Karpas-422 (cell line): ENCODE data around the gene CFAP410. TPM values are rescaled to one million over a fixed set of nuclear protein-coding genes. Genes with fewer than 3 reads are reported as not detected.
"Not testable (repeated sequence)": the region's sequence is repeated elsewhere in the genome, so short reads cannot be mapped to it uniquely, and the experiment has no call there.

Experiments
- DNase-seq: peaks from one replicate; pipeline ENCODE4 v3.0.0-alpha.2; 2015
- H2AFZ ChIP-seq: fragments of 200-600 bp; sonication (generic); 2 replicates; pipeline ENCODE4 v1.6.1; 2014; ENCODE audit warnings: antibody characterized with exemption, low read length, mixed read lengths
- H3K27ac ChIP-seq: fragments of 200-600 bp; sonication (generic); 2 replicates; pipeline ENCODE4 v1.5.1; 2014; ENCODE audit warnings: mild to moderate bottlenecking, low read length, moderate library complexity
- H3K27me3 ChIP-seq: fragments of 200-600 bp; sonication (generic); 2 replicates; pipeline ENCODE4 v1.6.1; 2014; ENCODE audit warnings: low read length, mixed read lengths
- H3K36me3 ChIP-seq: fragments of 200-600 bp; sonication (generic); 2 replicates; pipeline ENCODE4 v1.6.1; 2014; ENCODE audit warnings: low read length, mixed read lengths; ENCODE audit not compliant: insufficient read depth
- H3K4me1 ChIP-seq: fragments of 200-600 bp; sonication (generic); 2 replicates; pipeline ENCODE4 v1.6.1; 2014; ENCODE audit warnings: mild to moderate bottlenecking, low read length, mixed read lengths
- H3K4me2 ChIP-seq: fragments of 200-600 bp; sonication (generic); 2 replicates; pipeline ENCODE4 v1.6.1; 2014; ENCODE audit warnings: low read length, low read depth, mild to moderate bottlenecking; ENCODE audit not compliant: poor library complexity, severe bottlenecking
- H3K4me3 ChIP-seq: fragments of 200-600 bp; sonication (generic); 2 replicates; pipeline ENCODE4 v1.5.1; 2014; ENCODE audit warnings: mild to moderate bottlenecking, antibody characterized with exemption, low read length, mixed read lengths
- H3K79me2 ChIP-seq: fragments of 200-600 bp; sonication (generic); 2 replicates; pipeline ENCODE4 v1.6.1; 2014; ENCODE audit warnings: mild to moderate bottlenecking, low read length, mixed read lengths
- H3K9ac ChIP-seq: fragments of 200-600 bp; sonication (generic); 2 replicates; pipeline ENCODE4 v1.6.0; 2014; ENCODE audit warnings: low read length
- H3K9me2 ChIP-seq: fragments of 200-600 bp; sonication (generic), shearing (Covaris generic); replicated peaks from 2 replicates; pipeline ENCODE4 v1.6.0; 2014; ENCODE audit warnings: mild to moderate bottlenecking, low read length, moderate library complexity; ENCODE audit not compliant: insufficient read depth
- H3K9me3 ChIP-seq: fragments of 300-700, 200-600 bp; sonication (generic); 2 replicates; pipeline ENCODE4 v1.6.1; 2014; ENCODE audit warnings: low read length, mixed read lengths
- H4K20me1 ChIP-seq: fragments of 200-600 bp; sonication (generic); 2 replicates; pipeline ENCODE4 v1.6.1; 2014; ENCODE audit warnings: mild to moderate bottlenecking, antibody characterized with exemption, low read length, low read depth; ENCODE audit not compliant: insufficient read depth
- total RNA-seq: library from RNA; depleted of rRNA; stranded (reverse); fragments of >200 nt; shearing (Covaris generic); gene quantifications from 2 replicates; pipeline ENCODE4 v1.2.3, GENCODE V29; 2014; ENCODE audit warnings: low replicate concordance

CFAP410 gene
- total RNA-seq, 1 experiment from 2014 or later = 7.9 TPM

DNA sequence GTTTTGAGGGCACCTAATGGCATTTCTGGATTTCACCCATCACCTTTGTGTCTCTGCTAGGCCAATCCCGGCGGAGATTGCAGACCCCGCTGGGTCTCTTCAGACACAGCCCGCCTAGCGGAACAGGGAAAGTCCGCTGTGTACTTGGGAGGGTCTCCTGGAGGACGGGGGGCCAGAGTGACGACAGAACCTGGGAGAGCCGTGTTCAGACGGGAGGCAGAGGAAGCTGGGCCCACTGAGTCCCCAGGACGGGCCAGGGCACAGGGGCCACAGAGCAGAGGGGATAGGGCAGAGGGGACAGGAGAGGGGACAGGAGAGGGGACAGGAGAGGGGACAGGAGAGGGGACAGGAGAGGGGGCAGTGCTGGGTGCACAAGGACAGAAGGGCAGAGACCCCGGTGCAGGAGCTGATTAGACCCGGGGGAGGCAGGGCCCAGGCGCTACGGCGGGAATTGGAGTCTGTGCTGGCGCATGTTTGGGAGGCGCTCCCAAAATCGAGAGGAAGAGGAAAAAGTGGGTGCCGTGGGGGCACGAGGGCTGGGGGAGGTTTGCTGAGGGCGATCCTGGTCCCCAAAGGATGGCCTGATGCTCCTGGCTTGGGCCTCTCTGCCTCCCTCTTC is 26.9 kb upstream of the CFAP410 start:
- H3K4me2 ChIP-seq = no peak overlapping the region
- no peak overlapping the region for H3K4me3 ChIP-seq
- DNase-seq = no peak
- H3K36me3 ChIP-seq = no peaks in the 10 kb centered on the region
- no peak overlapping the region for H3K9ac ChIP-seq
- no peaks in the 10 kb centered on the region for H4K20me1 ChIP-seq
- H2AFZ ChIP-seq = no peak overlapping the region
- H3K27me3 ChIP-seq = no peaks in the 10 kb centered on the region
- H3K27ac ChIP-seq = no peak overlapping the region
- H3K9me3 ChIP-seq = peaks cover 8% of the 10 kb centered on the region
- no peaks in the 10 kb centered on the region for H3K4me1 ChIP-seq
- H3K9me2 ChIP-seq = no peaks in the 10 kb centered on the region
- H3K79me2 ChIP-seq = no peaks in the 10 kb centered on the region

DNA sequence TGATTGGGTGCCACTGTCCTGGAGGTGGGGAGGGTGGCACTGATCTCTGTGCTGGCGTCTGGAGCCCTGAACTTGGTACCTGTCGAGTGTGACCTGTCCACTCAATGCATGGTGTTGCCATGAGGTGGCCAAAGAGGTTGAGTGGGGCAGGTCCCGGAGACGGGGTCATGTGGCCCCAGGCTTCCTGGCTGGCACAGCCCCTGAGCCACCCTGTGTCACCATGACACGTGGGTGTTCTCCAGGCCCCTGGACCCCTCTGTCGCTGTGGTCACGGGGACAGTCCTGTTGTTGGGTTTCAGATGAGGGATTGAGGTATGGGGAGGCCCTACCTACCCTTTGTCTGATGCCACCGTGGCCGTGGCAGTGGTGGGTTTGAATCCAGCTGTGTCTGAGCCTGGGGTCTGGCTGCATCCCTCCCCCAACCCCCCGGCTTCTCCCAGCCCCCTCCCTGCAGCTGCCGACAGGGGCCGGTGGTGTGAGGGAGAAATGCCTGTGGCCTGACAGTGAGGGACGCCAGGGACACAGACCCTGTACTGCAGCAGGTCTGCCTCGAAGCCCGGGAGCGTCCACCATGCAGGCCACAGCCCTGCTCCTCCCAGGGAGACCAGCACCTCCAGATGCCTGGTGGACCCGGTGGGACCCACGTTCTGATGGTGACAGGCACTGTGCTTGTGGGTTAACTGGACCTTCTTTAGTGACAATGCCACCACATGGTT is 26.2 kb upstream of the CFAP410 start:
- Histone ChIP-seq H3K9me3 (peaks cover 8% of the 10 kb centered on the region), H4K20me1 (no peaks in the 10 kb centered on the region), H3K79me2 (no peaks in the 10 kb centered on the region), H3K9ac (no peak overlapping the region), H3K9me2 (no peaks in the 10 kb centered on the region), H3K36me3 (no peaks in the 10 kb centered on the region), H3K4me2 (no peak overlapping the region), H2AFZ (no peak overlapping the region), H3K27ac (no peak overlapping the region), H3K27me3 (no peaks in the 10 kb centered on the region), H3K4me3 (no peak overlapping the region), H3K4me1 (no peaks in the 10 kb centered on the region)
- DNase-seq = no peak

GRCh38 chr21:44364151-44365053 is 25.2 kb upstream of the CFAP410 start:
- Histone ChIP-seq H3K36me3 (no peaks in the 10 kb centered on the region), H4K20me1 (no peaks in the 10 kb centered on the region), H3K27ac (no peak overlapping the region), H3K9me3 (peaks cover 8% of the 10 kb centered on the region), H3K79me2 (no peaks in the 10 kb centered on the region), H3K4me2 (no peak overlapping the region), H3K27me3 (no peaks in the 10 kb centered on the region), H3K9ac (no peak overlapping the region), H2AFZ (no peak overlapping the region), H3K9me2 (no peaks in the 10 kb centered on the region), H3K4me1 (no peaks in the 10 kb centered on the region), H3K4me3 (no peak overlapping the region)
- no peak for DNase-seq

- Histone ChIP-seq H3K36me3 (no peaks in the 10 kb centered on the region), H3K9ac (no peak overlapping the region), H3K4me2 (no peak overlapping the region), H2AFZ (no peak overlapping the region), H3K9me2 (no peaks in the 10 kb centered on the region), H3K4me1 (no peaks in the 10 kb centered on the region), H4K20me1 (no peaks in the 10 kb centered on the region), H3K79me2 (no peaks in the 10 kb centered on the region), H3K27me3 (no peaks in the 10 kb centered on the region), H3K4me3 (no peak overlapping the region), H3K27ac (no peak overlapping the region), H3K9me3 (peaks cover 8% of the 10 kb centered on the region)
- DNase-seq = no peak
Measured at GRCh38 chr21:44363278-44363677, 24.1 kb upstream of the CFAP410 start.

- not testable (repeated sequence) for H3K9ac ChIP-seq, H3K9me3 ChIP-seq, H3K36me3 ChIP-seq, H3K4me3 ChIP-seq, H3K79me2 ChIP-seq, H3K9me2 ChIP-seq, DNase-seq, H3K27ac ChIP-seq, H2AFZ ChIP-seq, H4K20me1 ChIP-seq, H3K4me2 ChIP-seq, H3K27me3 ChIP-seq, H3K4me1 ChIP-seq
Measured at GRCh38 chr21:44361903-44362302, 22.7 kb upstream of the CFAP410 start.

DNA sequence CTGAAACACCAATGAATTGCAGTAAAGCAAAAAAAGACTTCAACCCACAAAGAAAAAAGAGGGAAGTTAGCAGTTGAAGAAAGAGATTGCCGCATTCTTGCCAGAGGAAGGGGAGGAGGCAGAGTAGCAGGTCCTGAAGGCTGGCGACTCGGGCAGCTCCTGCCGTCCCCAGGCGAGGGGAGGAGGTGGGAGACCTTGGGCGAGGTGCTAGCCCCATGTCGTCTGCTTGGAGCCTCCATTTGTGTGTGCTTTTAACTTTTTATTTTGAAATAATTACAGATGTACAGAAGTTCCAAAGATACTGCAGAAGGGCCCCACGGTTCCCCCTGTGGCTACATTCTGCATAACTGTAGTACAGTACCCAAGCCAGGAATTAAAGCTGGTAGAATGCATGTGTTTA is 21.0 kb upstream of the CFAP410 start:
- Histone ChIP-seq H3K9me2 (no peaks in the 10 kb centered on the region), H3K9me3 (peaks cover 8% of the 10 kb centered on the region), H3K4me1 (no peaks in the 10 kb centered on the region; the same call in 1 of the 2 replicates), H3K36me3 (no peaks in the 10 kb centered on the region), H3K4me2 (no peak overlapping the region), H3K27me3 (no peaks in the 10 kb centered on the region), H2AFZ (no peak overlapping the region), H3K79me2 (no peaks in the 10 kb centered on the region), H3K27ac (no peak overlapping the region), H3K4me3 (no peak overlapping the region), H4K20me1 (no peaks in the 10 kb centered on the region), H3K9ac (no peak overlapping the region)
- DNase-seq = no peak

- Histone ChIP-seq H3K27ac (no peak overlapping the region), H2AFZ (no peak overlapping the region), H3K9me3 (peaks cover 8% of the 10 kb centered on the region), H3K4me2 (no peak overlapping the region), H3K36me3 (no peaks in the 10 kb centered on the region), H3K4me3 (no peak overlapping the region), H4K20me1 (no peaks in the 10 kb centered on the region), H3K4me1 (no peaks in the 10 kb centered on the region; the same call in 1 of the 2 replicates), H3K9me2 (no peaks in the 10 kb centered on the region), H3K79me2 (no peaks in the 10 kb centered on the region), H3K9ac (no peak overlapping the region), H3K27me3 (no peaks in the 10 kb centered on the region)
- no peak for DNase-seq
Measured at GRCh38 chr21:44359396-44359795, 20.2 kb upstream of the CFAP410 start.
